Gastrocnemius medialis (tissue), 4 donors: ENCODE data around the gene ARHGEF7.

Source experiments
- CTCF ChIP-seq, 5 experiments: fragments of 450-650 bp in 3 of 5; fragments of 200-600 bp in 2 of 5; sonication (generic) in 2 of 5; IDR thresholded peaks in 4 of 5; conservative IDR thresholded peaks in 1 of 5; 1 replicate in 4 of 5; 2 replicates in 1 of 5; pipeline ENCODE4 v1.5.1; 2016 to 2019; ENCODE audit warnings: antibody characterized with exemption in 5 of 5, mild to moderate bottlenecking in 3 of 5, moderate library complexity in 3 of 5
- POLR2A ChIP-seq, 2 donors: fragments of 450-650 bp; IDR thresholded peaks; one replicate each; pipeline ENCODE4 v1.6.1; 2017; ENCODE audit warnings: antibody characterized with exemption in 2 of 2, mild to moderate bottlenecking in 2 of 2, moderate library complexity in 2 of 2

GRCh38 chr13:111079375-111079774, 35.7 kb upstream of the ARHGEF7 start:
- TF ChIP-seq CTCF (IDR thresholded peaks at IDR 0.05 in 4 of 5, conservative IDR thresholded peaks at IDR 0.05 in 1 of 5) (no peak), POLR2A (IDR thresholded peaks at IDR 0.05) (no peak)
